ENCODE measurements around the gene OSTC.
A peak's percentile ranks its signal among the peaks of the same experiment; 100 is the strongest.

OSTC gene

GRCh38 chr4:108681321-108681809 is 31.0 kb downstream of the OSTC start:
- Histone ChIP-seq H3K4me3 (ENCODE audit: low read length, poor library complexity, severe bottlenecking) (no peak overlapping the region), H3K79me2 (ENCODE audit: insufficient read depth, low read length) (no peaks in the 10 kb centered on the region), H2AFZ (ENCODE audit: low read length) (no peak overlapping the region), H3K27me3 (ENCODE audit: insufficient read depth, low read length, poor library complexity, severe bottlenecking) (no peaks in the 10 kb centered on the region), H3K9me2 (replicated peaks; ENCODE audit: low read depth, low read length) (no peaks in the 10 kb centered on the region), H3K9ac (ENCODE audit: low read depth, low read length, poor library complexity, severe bottlenecking) (no peak overlapping the region), H3K9me3 (ENCODE audit: insufficient read depth, low read depth, low read length) (no peaks in the 10 kb centered on the region), H3K4me2 (ENCODE audit: low read depth, low read length, poor library complexity, severe bottlenecking) (no peak overlapping the region), H4K20me1 (ENCODE audit: insufficient read depth, low read length, poor library complexity, severe bottlenecking) (no peaks in the 10 kb centered on the region), H3K4me1 (ENCODE audit: insufficient read depth, low read length, poor library complexity, severe bottlenecking) (no peaks in the 10 kb centered on the region), H3F3A (ENCODE audit: low read depth) (no peaks in the 10 kb centered on the region), H3K36me3 (ENCODE audit: insufficient read depth, low read length) (no peaks in the 10 kb centered on the region)
- no peak for TF ChIP-seq EZH2phosphoT487 (IDR thresholded peaks at IDR 0.05; ENCODE audit: borderline replicate concordance)
- TF ChIP-seq CTCF (conservative IDR thresholded peaks at IDR 0.05; ENCODE audit: low read length) = no peak

GRCh38 chr4:108683479-108683878 is 33.1 kb downstream of the OSTC start:
- Histone ChIP-seq H3K4me2 (ENCODE audit: low read depth, low read length, poor library complexity, severe bottlenecking) (no peak overlapping the region), H3F3A (ENCODE audit: low read depth) (no peaks in the 10 kb centered on the region), H3K27me3 (ENCODE audit: insufficient read depth, low read length, poor library complexity, severe bottlenecking) (no peaks in the 10 kb centered on the region), H3K9ac (ENCODE audit: low read depth, low read length, poor library complexity, severe bottlenecking) (no peak overlapping the region), H4K20me1 (ENCODE audit: insufficient read depth, low read length, poor library complexity, severe bottlenecking) (no peaks in the 10 kb centered on the region), H2AFZ (ENCODE audit: low read length) (no peak overlapping the region), H3K79me2 (ENCODE audit: insufficient read depth, low read length) (no peaks in the 10 kb centered on the region), H3K9me2 (replicated peaks; ENCODE audit: low read depth, low read length) (no peaks in the 10 kb centered on the region), H3K9me3 (ENCODE audit: insufficient read depth, low read depth, low read length) (no peaks in the 10 kb centered on the region), H3K36me3 (ENCODE audit: insufficient read depth, low read length) (no peaks in the 10 kb centered on the region), H3K4me3 (ENCODE audit: low read length, poor library complexity, severe bottlenecking) (no peak overlapping the region), H3K4me1 (ENCODE audit: insufficient read depth, low read length, poor library complexity, severe bottlenecking) (no peaks in the 10 kb centered on the region)
- no peak for TF ChIP-seq EZH2phosphoT487 (IDR thresholded peaks at IDR 0.05; ENCODE audit: borderline replicate concordance)
- peak; percentile 68 for TF ChIP-seq CTCF (conservative IDR thresholded peaks at IDR 0.05; ENCODE audit: low read length)

GRCh38 chr4:108685036-108685686 is 34.8 kb downstream of the OSTC start:
- Histone ChIP-seq H3K4me2 (ENCODE audit: low read depth, low read length, poor library complexity, severe bottlenecking) (no peak overlapping the region), H3K4me1 (ENCODE audit: insufficient read depth, low read length, poor library complexity, severe bottlenecking) (no peaks in the 10 kb centered on the region)

More at GRCh38 chr4:108685036-108685686, 34.8 kb downstream of the OSTC start:
- Histone ChIP-seq H3K9me2 (replicated peaks; ENCODE audit: low read depth, low read length) (no peaks in the 10 kb centered on the region), H3K79me2 (ENCODE audit: insufficient read depth, low read length) (no peaks in the 10 kb centered on the region), H2AFZ (ENCODE audit: low read length) (no peak overlapping the region), H4K20me1 (ENCODE audit: insufficient read depth, low read length, poor library complexity, severe bottlenecking) (no peaks in the 10 kb centered on the region), H3K9me3 (ENCODE audit: insufficient read depth, low read depth, low read length) (no peaks in the 10 kb centered on the region), H3F3A (ENCODE audit: low read depth) (no peaks in the 10 kb centered on the region), H3K4me3 (ENCODE audit: low read length, poor library complexity, severe bottlenecking) (no peak overlapping the region), H3K36me3 (ENCODE audit: insufficient read depth, low read length) (no peaks in the 10 kb centered on the region), H3K27me3 (ENCODE audit: insufficient read depth, low read length, poor library complexity, severe bottlenecking) (no peaks in the 10 kb centered on the region), H3K9ac (ENCODE audit: low read depth, low read length, poor library complexity, severe bottlenecking) (no peak overlapping the region)
- TF ChIP-seq CTCF (conservative IDR thresholded peaks at IDR 0.05; ENCODE audit: low read length) (no peak), EZH2phosphoT487 (IDR thresholded peaks at IDR 0.05; ENCODE audit: borderline replicate concordance) (no peak)

All from Loucy (cell line).